K562 (cell line): ENCODE data around the gene VPS11. TPM values are rescaled to one million over a fixed set of nuclear protein-coding genes. Genes with fewer than 3 reads are reported as not detected.

Experiments
- ARID2 ChIP-seq: fragments of 450-650 bp; IDR thresholded peaks from 2 replicates; pipeline ENCODE4 v1.6.1; 2017; ENCODE audit warnings: antibody characterized with exemption, mild to moderate bottlenecking
- BHLHE40 ChIP-seq: IDR thresholded peaks from 2 replicates; pipeline ENCODE4 v1.6.1; 2011; ENCODE audit warnings: low read length, improper control_type of control experiment
- EP400 ChIP-seq: fragments of 450-650 bp; IDR thresholded peaks from 2 replicates; pipeline ENCODE4 v1.6.1; 2017; ENCODE audit warnings: antibody characterized with exemption, mild to moderate bottlenecking, moderate library complexity
- FOXK2 ChIP-seq, 2 experiments: fragments of 450-650 bp; IDR thresholded peaks in 1 of 2; conservative IDR thresholded peaks in 1 of 2; 2 replicates each; pipeline ENCODE4 v1.6.1; 2016; ENCODE audit warnings: low read depth in 2 of 2, mild to moderate bottlenecking in 1 of 2
- MXI1 ChIP-seq: IDR thresholded peaks from 2 replicates; pipeline ENCODE4 v1.6.1; 2011; ENCODE audit warnings: low read depth, mild to moderate bottlenecking, improper control_type of control experiment, low read length
- RAD21 ChIP-seq, 2 experiments: fragments of 250-450 bp in 1 of 2; fragments of 450-650 bp in 1 of 2; sonication (Bioruptor Pico) in 1 of 2; formaldehyde crosslinking in 1 of 2; IDR thresholded peaks in 1 of 2; conservative IDR thresholded peaks in 1 of 2; 2 replicates each; pipeline versions ENCODE4 v1.4.0 to v1.8.0; 2020 to 2022; ENCODE audit warnings: mild to moderate bottlenecking in 2 of 2, moderate library complexity in 1 of 2
- RBBP5 ChIP-seq: fragments of 200-600 bp; sonication (generic); IDR thresholded peaks from 2 replicates; pipeline ENCODE4 v1.6.1; 2012; ENCODE audit warnings: borderline replicate concordance, mild to moderate bottlenecking, low read length, control low read depth, inconsistent platforms; ENCODE audit not compliant: insufficient read depth, poor library complexity, severe bottlenecking
- SMC3 ChIP-seq: conservative IDR thresholded peaks from 2 replicates; pipeline ENCODE4 v1.6.1; 2011; ENCODE audit warnings: low read depth, low read length, improper control_type of control experiment; ENCODE audit not compliant: insufficient read depth
- SNRNP70 ChIP-seq: fragments of 200-400 bp; formaldehyde crosslinking; optimal IDR thresholded peaks from 2 replicates; pipeline ENCODE3; 2017; ENCODE audit warnings: low read depth, low read length
- polyA plus RNA-seq, 8 experiments: library from polyadenylated mRNA; depleted of rRNA in 4 of 8; stranded (reverse) in 5 of 8; unstranded in 3 of 8; fragments of >200 nt; fragmentation: Nextera tagmentation in 2 of 8; fragmentation: Illumina TruSeq in 1 of 8; extraction: Ambion mirVana in 2 of 8; extraction: Trizol in 1 of 8; gene quantifications; 2 replicates each; pipeline versions ENCODE4 v1.2.1 to v1.2.3, GENCODE V29; 2011 to 2014; ENCODE audit warnings: inconsistent platforms in 1 of 8, missing spikeins in 1 of 8
- total RNA-seq, 7 experiments: library from RNA; depleted of rRNA in 6 of 7; stranded (reverse); fragments of >200 nt in 6 of 7; fragmentation: Illumina TruSeq in 2 of 7; extraction: Trizol in 2 of 7; gene quantifications; 2 replicates each; pipeline versions ENCODE4 v1.2.1 to v1.2.3, GENCODE V29; 2011 to 2021; ENCODE audit warnings: low replicate concordance in 1 of 7
- TF ChIP-seq, protein P1 (sequence below), 2 experiments: fragments of 450-650 bp; formaldehyde crosslinking in 1 of 2; IDR thresholded peaks; 2 replicates each; pipeline versions ENCODE4 v1.4.0 to v1.6.1; 2014 to 2020; ENCODE audit warnings: mild to moderate bottlenecking in 2 of 2, borderline replicate concordance in 1 of 2, low read depth in 1 of 2
- TF ChIP-seq, protein P2 (sequence below), 2 experiments: fragments of 450-650 bp; conservative IDR thresholded peaks; 2 replicates each; pipeline ENCODE4 v1.6.1; 2017; ENCODE audit warnings: mild to moderate bottlenecking in 2 of 2, moderate library complexity in 2 of 2
- TF ChIP-seq, protein P3 (sequence below), 3 experiments: IDR thresholded peaks in 2 of 3; conservative IDR thresholded peaks in 1 of 3; 2 replicates each; pipeline ENCODE4 v1.5.1; 2011 to 2012; ENCODE audit warnings: low read length in 3 of 3, mild to moderate bottlenecking in 3 of 3, control low read depth in 2 of 3, improper control_type of control experiment in 1 of 3, inconsistent platforms in 1 of 3, low read depth in 1 of 3, mixed read lengths in 1 of 3, moderate library complexity in 1 of 3; ENCODE audit not compliant: insufficient read depth in 2 of 3

Gene VPS11
- total and polyA plus RNA-seq, 9 of the 15 experiments (the other 6 are each of a cell fraction or from before 2014, with no cell fraction given): 14.1 to 35.5 (median 27.5) TPM

DNA sequence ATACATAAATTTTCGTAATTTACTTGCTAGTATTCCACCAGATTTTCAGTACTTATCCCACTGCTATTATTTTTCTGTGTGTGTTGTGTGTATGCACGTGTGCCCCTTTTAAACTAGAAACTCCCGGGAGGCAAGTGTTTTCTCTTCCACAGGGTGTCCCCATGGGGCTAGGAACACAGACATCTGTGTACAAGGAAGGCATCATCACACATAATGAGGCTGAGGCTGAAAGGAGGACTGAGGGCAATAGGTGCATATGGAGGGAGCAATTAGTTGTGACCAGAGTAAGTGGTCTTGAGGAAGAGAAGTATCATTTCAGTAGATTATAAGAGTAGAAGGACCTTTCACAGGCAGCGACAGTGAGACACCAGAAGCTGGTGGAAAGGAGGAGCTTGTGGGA, 36.2 kb downstream of the VPS11 start (continued):
- TF ChIP-seq, protein P1, sequence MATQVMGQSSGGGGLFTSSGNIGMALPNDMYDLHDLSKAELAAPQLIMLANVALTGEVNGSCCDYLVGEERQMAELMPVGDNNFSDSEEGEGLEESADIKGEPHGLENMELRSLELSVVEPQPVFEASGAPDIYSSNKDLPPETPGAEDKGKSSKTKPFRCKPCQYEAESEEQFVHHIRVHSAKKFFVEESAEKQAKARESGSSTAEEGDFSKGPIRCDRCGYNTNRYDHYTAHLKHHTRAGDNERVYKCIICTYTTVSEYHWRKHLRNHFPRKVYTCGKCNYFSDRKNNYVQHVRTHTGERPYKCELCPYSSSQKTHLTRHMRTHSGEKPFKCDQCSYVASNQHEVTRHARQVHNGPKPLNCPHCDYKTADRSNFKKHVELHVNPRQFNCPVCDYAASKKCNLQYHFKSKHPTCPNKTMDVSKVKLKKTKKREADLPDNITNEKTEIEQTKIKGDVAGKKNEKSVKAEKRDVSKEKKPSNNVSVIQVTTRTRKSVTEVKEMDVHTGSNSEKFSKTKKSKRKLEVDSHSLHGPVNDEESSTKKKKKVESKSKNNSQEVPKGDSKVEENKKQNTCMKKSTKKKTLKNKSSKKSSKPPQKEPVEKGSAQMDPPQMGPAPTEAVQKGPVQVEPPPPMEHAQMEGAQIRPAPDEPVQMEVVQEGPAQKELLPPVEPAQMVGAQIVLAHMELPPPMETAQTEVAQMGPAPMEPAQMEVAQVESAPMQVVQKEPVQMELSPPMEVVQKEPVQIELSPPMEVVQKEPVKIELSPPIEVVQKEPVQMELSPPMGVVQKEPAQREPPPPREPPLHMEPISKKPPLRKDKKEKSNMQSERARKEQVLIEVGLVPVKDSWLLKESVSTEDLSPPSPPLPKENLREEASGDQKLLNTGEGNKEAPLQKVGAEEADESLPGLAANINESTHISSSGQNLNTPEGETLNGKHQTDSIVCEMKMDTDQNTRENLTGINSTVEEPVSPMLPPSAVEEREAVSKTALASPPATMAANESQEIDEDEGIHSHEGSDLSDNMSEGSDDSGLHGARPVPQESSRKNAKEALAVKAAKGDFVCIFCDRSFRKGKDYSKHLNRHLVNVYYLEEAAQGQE (IDR thresholded peaks at IDR 0.05; ENCODE audit: borderline replicate concordance): peak; percentile 74; the same call in 1 of the 2 replicates
- TF ChIP-seq, protein P1 (CRISPR knock-in tag; IDR thresholded peaks at IDR 0.05; ENCODE audit: low read depth): no peak
- 0 out of 4 replicates have a peak, but pooled peaks of 1 of the 2 experiments have one; percentile 38 for TF ChIP-seq FOXK2 (conservative IDR thresholded peaks at IDR 0.05 in 1 of 2, IDR thresholded peaks at IDR 0.05 in 1 of 2; ENCODE audit: low read depth in 2 of 2)
- no peak for TF ChIP-seq MXI1
- TF ChIP-seq BHLHE40: peak; percentile 28; the same call in 1 of the 2 replicates
- TF ChIP-seq EP400: peak; percentile 34; the same call in 1 of the 2 replicates
- TF ChIP-seq, protein P2, sequence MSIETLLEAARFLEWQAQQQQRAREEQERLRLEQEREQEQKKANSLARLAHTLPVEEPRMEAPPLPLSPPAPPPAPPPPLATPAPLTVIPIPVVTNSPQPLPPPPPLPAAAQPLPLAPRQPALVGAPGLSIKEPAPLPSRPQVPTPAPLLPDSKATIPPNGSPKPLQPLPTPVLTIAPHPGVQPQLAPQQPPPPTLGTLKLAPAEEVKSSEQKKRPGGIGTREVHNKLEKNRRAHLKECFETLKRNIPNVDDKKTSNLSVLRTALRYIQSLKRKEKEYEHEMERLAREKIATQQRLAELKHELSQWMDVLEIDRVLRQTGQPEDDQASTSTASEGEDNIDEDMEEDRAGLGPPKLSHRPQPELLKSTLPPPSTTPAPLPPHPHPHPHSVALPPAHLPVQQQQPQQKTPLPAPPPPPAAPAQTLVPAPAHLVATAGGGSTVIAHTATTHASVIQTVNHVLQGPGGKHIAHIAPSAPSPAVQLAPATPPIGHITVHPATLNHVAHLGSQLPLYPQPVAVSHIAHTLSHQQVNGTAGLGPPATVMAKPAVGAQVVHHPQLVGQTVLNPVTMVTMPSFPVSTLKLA (conservative IDR thresholded peaks at IDR 0.05): peak; percentile 71 to 76
- peak; percentile 34; the same call in 1 of the 2 replicates for TF ChIP-seq SMC3
- no peak for TF ChIP-seq SNRNP70
- no peak for TF ChIP-seq RBBP5
- peak; percentile 72 to 75 for TF ChIP-seq RAD21 (CRISPR knock-in tag; conservative IDR thresholded peaks at IDR 0.05 in 1 of 2, IDR thresholded peaks at IDR 0.05 in 1 of 2)
- TF ChIP-seq, protein P3, sequence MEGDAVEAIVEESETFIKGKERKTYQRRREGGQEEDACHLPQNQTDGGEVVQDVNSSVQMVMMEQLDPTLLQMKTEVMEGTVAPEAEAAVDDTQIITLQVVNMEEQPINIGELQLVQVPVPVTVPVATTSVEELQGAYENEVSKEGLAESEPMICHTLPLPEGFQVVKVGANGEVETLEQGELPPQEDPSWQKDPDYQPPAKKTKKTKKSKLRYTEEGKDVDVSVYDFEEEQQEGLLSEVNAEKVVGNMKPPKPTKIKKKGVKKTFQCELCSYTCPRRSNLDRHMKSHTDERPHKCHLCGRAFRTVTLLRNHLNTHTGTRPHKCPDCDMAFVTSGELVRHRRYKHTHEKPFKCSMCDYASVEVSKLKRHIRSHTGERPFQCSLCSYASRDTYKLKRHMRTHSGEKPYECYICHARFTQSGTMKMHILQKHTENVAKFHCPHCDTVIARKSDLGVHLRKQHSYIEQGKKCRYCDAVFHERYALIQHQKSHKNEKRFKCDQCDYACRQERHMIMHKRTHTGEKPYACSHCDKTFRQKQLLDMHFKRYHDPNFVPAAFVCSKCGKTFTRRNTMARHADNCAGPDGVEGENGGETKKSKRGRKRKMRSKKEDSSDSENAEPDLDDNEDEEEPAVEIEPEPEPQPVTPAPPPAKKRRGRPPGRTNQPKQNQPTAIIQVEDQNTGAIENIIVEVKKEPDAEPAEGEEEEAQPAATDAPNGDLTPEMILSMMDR (IDR thresholded peaks at IDR 0.05 in 2 of 3, conservative IDR thresholded peaks at IDR 0.05 in 1 of 3; ENCODE audit: insufficient read depth in 2 of 3, low read depth in 1 of 3, low read length in 3 of 3): peak; percentile 41 to 64 (median 53); a peak in 5 of 6 replicates
- 0 out of 2 replicates have a peak, but pooled peaks have one; percentile 45 for TF ChIP-seq ARID2
- TF ChIP-seq, all 486 proteins: peak for 11
